ENCODE measurements around the gene TMEM150C.

DNA sequence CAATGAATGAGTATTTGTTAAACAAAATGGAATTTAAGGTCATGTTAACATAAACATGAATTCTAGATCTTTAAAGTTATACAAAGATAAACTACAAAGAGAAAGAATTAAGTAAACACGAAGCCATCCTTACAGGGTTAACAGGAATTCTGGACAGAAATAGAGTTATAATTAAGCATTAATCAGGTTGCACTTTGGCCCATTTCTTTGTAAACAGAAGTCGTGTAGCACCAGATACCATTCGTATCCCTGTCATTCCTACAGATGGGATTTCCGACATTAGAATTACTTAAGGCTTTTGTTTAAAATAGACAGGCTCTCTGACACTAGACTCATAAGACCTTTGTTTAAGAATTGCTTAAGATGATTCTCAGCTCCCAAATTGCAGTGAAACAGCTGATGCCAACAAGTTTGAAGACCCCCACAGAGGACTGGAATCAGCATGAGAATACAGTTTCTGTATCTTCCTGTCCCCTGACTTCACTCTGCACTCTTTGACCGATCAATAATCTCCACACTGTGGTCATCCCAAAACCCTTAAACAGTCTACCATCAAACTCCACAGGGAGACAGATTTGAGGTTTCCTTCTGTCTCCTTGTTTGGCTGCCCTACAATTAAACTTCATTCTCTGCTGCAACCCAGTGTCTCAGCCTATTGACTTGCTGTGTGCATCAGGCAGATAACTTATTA is 22.3 kb upstream of the TMEM150C start:
- TF ChIP-seq, protein P1, sequence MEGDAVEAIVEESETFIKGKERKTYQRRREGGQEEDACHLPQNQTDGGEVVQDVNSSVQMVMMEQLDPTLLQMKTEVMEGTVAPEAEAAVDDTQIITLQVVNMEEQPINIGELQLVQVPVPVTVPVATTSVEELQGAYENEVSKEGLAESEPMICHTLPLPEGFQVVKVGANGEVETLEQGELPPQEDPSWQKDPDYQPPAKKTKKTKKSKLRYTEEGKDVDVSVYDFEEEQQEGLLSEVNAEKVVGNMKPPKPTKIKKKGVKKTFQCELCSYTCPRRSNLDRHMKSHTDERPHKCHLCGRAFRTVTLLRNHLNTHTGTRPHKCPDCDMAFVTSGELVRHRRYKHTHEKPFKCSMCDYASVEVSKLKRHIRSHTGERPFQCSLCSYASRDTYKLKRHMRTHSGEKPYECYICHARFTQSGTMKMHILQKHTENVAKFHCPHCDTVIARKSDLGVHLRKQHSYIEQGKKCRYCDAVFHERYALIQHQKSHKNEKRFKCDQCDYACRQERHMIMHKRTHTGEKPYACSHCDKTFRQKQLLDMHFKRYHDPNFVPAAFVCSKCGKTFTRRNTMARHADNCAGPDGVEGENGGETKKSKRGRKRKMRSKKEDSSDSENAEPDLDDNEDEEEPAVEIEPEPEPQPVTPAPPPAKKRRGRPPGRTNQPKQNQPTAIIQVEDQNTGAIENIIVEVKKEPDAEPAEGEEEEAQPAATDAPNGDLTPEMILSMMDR (conservative IDR thresholded peaks at IDR 0.05 in 1 of 2, IDR thresholded peaks at IDR 0.05 in 1 of 2; ENCODE audit: low read depth in 1 of 2, low read length in 2 of 2), result no peak
- no peak for TF ChIP-seq EZH2 (IDR thresholded peaks at IDR 0.05; ENCODE audit: low read length, missing control alignments)
